Measurements from ENCODE around the gene EPS8. TPM values are rescaled to one million over a fixed set of nuclear protein-coding genes. Genes with fewer than 3 reads are reported as not detected.

EPS8 gene
- total RNA-seq, 2 experiments from 2014 or later = 0.61 to 0.92 TPM

GRCh38 chr12:15599266-15600037, 189.7 kb downstream of the EPS8 start:
- no peaks in the 10 kb centered on the region for H3K79me2 ChIP-seq (ENCODE audit: insufficient read depth, low read depth, low read length)
- TF ChIP-seq CTCF (conservative IDR thresholded peaks at IDR 0.05; ENCODE audit: low read length) (no peak), EZH2phosphoT487 (IDR thresholded peaks at IDR 0.05; ENCODE audit: borderline replicate concordance, low read depth, low read length) (no peak)
- H3K4me1 ChIP-seq (ENCODE audit: insufficient read depth, low read length, poor library complexity, severe bottlenecking) = no peaks in the 10 kb centered on the region
- no peak overlapping the region for H3K27ac ChIP-seq (ENCODE audit: low read depth, low read length, poor library complexity, severe bottlenecking)
- no peaks in the 10 kb centered on the region for H3K36me3 ChIP-seq (ENCODE audit: insufficient read depth, low read length)
- H3K9me3 ChIP-seq (ENCODE audit: low read length) = no peaks in the 10 kb centered on the region
- BruUV-seq (replicated peaks) = no TSS peak
- CTCF ChIA-PET (ENCODE audit: unreplicated experiment) = no interaction called here
- H3K9me2 ChIP-seq (ENCODE audit: insufficient read depth, low read length) = no peaks in the 10 kb centered on the region
- H2AFZ ChIP-seq (ENCODE audit: low read length) = no peak overlapping the region
- H3K4me2 ChIP-seq (ENCODE audit: low read length) = no peak overlapping the region
- H3K4me3 ChIP-seq (ENCODE audit: low read depth, low read length, poor library complexity, severe bottlenecking) = no peak overlapping the region
- H4K20me1 ChIP-seq (ENCODE audit: insufficient read depth, low read length) = no peaks in the 10 kb centered on the region
- intact Hi-C loops (cut with micrococcal nuclease; ENCODE audit: unreplicated experiment) = no loop called here
- DNase-seq (ENCODE audit: low spot score) = no peak
- POLR2A ChIA-PET = interaction anchor here (0.7 kb wide), 1 partner anchor 9 kb away, joined by 4 read pairs; no protein-coding TSS in a partner anchor

- CTCF ChIA-PET (ENCODE audit: unreplicated experiment) = no interaction called here
- DNase-seq (ENCODE audit: low spot score) = no peak
- no peaks in the 10 kb centered on the region for H3K36me3 ChIP-seq (ENCODE audit: insufficient read depth, low read length)
- no peak overlapping the region for H2AFZ ChIP-seq (ENCODE audit: low read length)
- H4K20me1 ChIP-seq (ENCODE audit: insufficient read depth, low read length) = no peaks in the 10 kb centered on the region
- H3K9me2 ChIP-seq (ENCODE audit: insufficient read depth, low read length) = no peaks in the 10 kb centered on the region
- no peak overlapping the region for H3K4me2 ChIP-seq (ENCODE audit: low read length)
- intact Hi-C loops (cut with micrococcal nuclease; ENCODE audit: unreplicated experiment) = no loop called here
- no peak for TF ChIP-seq EZH2phosphoT487 (IDR thresholded peaks at IDR 0.05; ENCODE audit: borderline replicate concordance, low read depth, low read length)
- no peak for TF ChIP-seq CTCF (conservative IDR thresholded peaks at IDR 0.05; ENCODE audit: low read length)
- POLR2A ChIA-PET = interaction anchor here (1.0 kb wide), 1 partner anchor 69 kb away, joined by 3 read pairs; no protein-coding TSS in a partner anchor
- no peaks in the 10 kb centered on the region for H3K4me1 ChIP-seq (ENCODE audit: insufficient read depth, low read length, poor library complexity, severe bottlenecking)
- no peaks in the 10 kb centered on the region for H3K79me2 ChIP-seq (ENCODE audit: insufficient read depth, low read depth, low read length)
- H3K4me3 ChIP-seq (ENCODE audit: low read depth, low read length, poor library complexity, severe bottlenecking) = no peak overlapping the region
- H3K9me3 ChIP-seq (ENCODE audit: low read length) = no peaks in the 10 kb centered on the region
- H3K27ac ChIP-seq (ENCODE audit: low read depth, low read length, poor library complexity, severe bottlenecking) = no peak overlapping the region
- no TSS peak for BruUV-seq (replicated peaks)
Observed at GRCh38 chr12:15597125-15597830, 191.9 kb downstream of the EPS8 start.

- Histone ChIP-seq H3K4me3 (ENCODE audit: low read depth, low read length, poor library complexity, severe bottlenecking) (no peak overlapping the region), H3K9me2 (ENCODE audit: insufficient read depth, low read length) (no peaks in the 10 kb centered on the region), H3K4me2 (ENCODE audit: low read length) (no peak overlapping the region), H3K27ac (ENCODE audit: low read depth, low read length, poor library complexity, severe bottlenecking) (no peak overlapping the region), H3K9me3 (ENCODE audit: low read length) (no peaks in the 10 kb centered on the region), H2AFZ (ENCODE audit: low read length) (no peak overlapping the region), H3K36me3 (ENCODE audit: insufficient read depth, low read length) (no peaks in the 10 kb centered on the region), H4K20me1 (ENCODE audit: insufficient read depth, low read length) (no peaks in the 10 kb centered on the region), H3K4me1 (ENCODE audit: insufficient read depth, low read length, poor library complexity, severe bottlenecking) (no peaks in the 10 kb centered on the region), H3K79me2 (ENCODE audit: insufficient read depth, low read depth, low read length) (no peaks in the 10 kb centered on the region)
- TF ChIP-seq CTCF (conservative IDR thresholded peaks at IDR 0.05; ENCODE audit: low read length) = no peak
- no peak for TF ChIP-seq EZH2phosphoT487 (IDR thresholded peaks at IDR 0.05; ENCODE audit: borderline replicate concordance, low read depth, low read length)
- ChIA-PET POLR2A (interaction anchor here (1.0 kb wide), 1 partner anchor 68 kb away, joined by 3 read pairs; no protein-coding TSS in a partner anchor), CTCF (ENCODE audit: unreplicated experiment) (no interaction called here)
- no peak for DNase-seq (ENCODE audit: low spot score)
- BruUV-seq (replicated peaks) = no TSS peak
- intact Hi-C loops (cut with micrococcal nuclease; ENCODE audit: unreplicated experiment) = no loop called here
Observed at GRCh38 chr12:15596174-15596573, 193.0 kb downstream of the EPS8 start.

All from OCI-LY7 (cell line).